ENCODE results near the gene SP110.
"Not testable (repeated sequence)": the region's sequence is repeated elsewhere in the genome, so short reads cannot be mapped to it uniquely, and the experiment has no call there.

SP110 gene

DNA sequence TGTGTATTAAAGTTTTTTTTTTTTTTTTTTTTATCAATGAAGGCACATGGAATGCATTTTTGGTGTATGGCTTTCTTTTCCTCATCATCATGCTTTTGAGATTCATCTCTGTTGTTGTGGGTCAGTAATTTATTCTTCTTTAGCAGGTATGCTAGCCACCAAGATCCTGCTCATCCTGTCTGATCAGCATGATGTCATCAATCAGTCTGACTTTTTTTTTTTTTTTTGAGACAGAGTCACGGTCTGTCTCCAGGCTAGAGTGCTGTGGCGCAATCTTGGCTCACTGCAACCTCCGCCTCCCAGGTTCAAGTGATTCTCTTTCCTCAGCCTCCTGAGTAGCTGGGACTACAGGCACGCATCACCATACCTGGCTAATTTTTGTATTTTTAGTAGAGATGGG lies 3.0 kb upstream of the SP110 start:
- DNase-seq: not testable (repeated sequence)

DNA sequence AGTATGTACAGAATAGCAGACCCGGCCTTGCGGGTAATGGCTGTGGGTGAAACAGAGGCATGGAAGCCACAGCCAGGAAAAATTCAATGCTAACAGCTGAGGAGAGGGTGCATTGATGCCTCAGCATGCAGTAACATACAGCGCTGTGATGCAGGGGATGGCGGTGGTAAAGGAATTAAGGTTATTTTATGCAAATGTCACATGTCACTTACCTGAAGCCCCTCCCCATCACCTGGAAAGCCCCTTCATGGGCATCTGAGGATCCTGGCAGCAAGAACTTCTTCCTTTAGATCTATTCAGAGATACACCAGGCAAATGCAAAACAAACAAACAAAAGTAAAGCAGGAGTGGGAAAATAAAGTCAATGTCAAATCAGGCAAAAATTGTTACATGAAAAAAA lies 1.7 kb upstream of the SP110 start:
- no peak for DNase-seq

DNA sequence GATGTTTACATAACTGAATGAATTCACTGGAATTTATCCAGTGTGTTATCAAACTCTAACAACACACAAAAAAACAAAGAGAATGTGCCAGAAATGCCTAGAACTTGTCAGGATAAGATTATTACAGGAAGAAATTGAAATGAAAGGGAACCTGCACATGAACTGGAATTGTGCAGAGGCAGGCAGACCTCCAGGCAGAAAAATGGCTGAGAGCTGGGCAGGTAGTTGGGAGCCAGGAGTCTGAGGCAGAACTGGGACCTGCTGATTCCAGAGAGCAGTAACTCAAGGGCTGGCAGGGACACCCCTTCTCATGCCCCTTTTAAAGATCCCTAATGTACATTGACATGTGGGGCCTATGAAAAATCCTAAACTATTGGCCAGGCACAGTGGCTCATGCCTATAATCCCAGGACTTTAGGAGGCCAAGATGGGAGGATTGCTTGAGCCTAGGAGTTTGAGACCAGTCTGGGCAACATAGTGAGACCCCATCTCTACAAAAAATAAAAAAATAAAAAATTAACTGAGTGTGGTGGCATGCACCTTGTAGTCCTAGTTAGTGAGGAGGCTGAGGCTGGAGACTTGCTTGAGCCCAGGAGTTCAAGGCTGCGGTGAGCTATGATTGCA lies 674 bp upstream of the SP110 start:
- no peak for DNase-seq

DNA sequence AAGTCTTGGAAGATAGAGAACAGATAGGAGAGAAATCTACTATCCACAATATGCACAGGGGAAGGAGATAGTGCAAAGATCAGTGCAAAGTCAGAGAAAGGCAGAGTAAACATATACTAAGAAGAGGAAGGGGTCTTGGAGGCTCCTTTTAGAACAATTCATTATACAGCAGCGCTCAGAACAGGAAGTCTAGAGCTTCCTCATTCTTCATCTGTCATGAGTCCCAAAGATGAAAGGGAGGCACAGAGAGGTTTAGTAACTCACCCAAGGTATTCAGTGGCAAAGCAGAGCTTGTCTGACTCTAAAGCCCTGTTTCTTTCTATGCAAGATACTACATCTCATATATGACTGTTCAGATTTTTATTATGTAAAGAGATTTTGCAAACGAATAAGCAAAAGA lies 1.4 kb downstream of the SP110 start:
- no peak for DNase-seq

DNA sequence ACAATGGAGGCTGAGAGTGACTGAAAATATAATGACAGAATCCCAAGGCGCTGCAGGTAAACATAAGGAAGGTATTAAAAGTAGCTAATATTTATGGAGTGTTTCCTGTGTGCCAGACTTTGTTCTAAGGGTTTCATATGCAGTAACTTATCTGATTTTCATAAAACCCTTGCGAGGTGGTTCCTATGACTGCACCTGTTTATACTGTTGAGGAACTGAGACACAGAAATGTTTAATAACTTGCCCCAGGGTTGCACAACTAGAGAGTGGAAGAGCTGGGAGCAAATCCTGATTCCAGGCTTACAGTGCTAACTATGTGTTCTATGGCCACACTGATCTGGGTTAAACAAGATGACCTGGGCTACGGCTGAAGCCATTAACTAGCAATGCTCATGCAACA lies 2.4 kb downstream of the SP110 start:
- no peak for DNase-seq

DNA sequence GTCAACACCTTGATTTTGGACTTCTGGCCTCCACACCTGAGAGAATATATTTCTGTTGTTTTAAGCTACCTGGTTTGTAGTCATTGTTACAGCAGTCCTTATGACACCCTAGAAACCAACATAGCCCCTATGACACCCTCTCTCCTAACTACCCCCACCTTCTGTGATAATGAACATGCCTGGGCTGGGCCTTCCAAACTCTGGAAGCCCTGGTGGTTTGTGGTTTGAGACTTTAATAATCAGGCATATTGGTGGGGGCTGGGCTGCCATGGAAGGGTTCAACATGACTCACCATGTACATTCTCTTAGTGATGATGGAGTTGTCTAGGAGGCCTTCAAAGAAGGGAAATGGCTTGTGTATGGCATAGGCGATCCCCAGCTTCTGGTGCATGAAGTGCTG lies 3.3 kb downstream of the SP110 start:
- DNase-seq: no peak

DNA sequence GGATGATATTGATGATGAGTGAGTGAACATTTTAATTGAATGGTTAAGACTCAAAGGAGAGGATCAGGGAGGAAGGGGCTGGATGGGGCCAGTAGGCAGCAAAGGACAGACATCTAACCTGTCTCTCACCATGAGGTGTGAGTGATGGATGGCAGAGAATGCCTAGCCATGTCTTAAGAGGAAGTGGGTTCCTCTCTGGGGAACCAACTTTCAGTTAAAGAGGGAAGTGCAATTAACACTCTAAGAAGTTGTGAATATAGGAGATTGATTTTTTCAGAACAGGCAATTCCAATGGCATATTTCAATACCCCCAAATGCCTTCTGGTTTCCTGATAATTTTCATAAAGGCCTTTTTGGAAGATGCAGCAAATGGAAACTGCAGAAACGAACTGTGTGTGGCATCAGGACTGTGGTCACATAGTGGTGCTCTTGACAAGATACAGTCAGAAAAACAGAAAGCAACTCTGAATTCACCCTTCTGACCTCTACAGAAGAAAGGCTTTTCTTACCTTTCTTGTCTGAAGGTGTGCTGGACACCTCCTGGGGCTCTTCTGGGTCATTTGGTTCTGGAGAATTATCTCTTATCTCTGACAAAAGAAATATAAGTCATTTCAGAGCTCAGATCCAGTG lies 10.2 kb downstream of the SP110 start:
- no peak for DNase-seq

DNA sequence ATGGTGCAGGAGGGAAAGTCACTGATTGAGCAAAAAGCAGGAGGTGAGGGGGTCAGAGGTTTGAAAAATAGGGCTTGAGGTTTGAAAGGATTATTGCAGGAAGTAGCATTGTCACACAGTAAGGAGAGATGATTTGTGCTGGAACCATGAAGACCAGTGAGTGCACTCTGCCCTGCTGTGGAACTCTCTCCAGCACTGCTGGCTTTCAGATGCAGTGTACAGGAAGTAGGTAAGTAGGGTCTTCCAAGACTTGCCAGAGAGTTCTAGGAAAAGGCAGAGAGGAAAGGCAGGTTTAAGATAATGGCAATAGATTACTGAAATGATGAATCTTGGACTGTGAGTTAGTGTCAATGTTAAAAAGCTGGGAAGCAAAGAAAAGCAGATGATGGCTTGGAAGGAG lies 11.2 kb downstream of the SP110 start:
- no peak for DNase-seq

DNA sequence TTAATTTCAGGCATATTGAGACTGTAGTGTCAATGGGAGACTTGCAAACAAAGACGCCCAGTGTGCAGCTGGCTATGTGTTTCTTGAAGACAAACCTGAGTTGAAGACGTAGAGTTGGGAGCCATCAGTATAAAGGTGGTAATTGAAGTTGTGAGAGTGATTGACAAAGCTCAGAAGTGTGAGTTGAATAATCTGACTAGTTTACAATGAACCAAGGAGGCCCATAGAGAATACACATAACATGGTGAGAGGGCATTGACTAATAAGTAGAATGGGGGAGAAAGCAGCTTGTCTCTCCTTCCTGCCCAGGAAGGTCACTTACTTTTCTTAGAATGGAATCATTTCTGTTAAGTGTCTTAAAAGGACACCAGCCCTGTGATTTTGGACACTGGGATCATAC lies 14.1 kb downstream of the SP110 start:
- no peak for DNase-seq

DNA sequence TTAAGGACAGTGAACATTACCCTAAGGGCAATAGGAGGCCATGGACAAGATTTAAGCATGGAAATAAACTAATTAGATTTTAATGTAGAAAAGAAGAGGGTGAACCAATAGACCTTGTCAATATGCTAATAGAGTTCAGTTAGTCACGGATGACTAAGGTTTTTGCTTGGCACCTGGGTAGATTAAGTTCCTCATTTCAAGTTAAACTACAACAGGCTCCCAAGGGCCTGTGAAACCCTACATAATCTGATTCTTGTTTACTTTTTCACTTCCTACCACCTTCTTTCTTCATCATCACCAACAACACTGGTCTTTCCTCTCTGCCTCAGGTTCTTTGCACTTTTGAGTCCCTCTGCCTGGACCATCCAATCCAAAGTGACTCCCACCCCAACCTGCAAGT lies 14.8 kb downstream of the SP110 start:
- no peak for DNase-seq

DNA sequence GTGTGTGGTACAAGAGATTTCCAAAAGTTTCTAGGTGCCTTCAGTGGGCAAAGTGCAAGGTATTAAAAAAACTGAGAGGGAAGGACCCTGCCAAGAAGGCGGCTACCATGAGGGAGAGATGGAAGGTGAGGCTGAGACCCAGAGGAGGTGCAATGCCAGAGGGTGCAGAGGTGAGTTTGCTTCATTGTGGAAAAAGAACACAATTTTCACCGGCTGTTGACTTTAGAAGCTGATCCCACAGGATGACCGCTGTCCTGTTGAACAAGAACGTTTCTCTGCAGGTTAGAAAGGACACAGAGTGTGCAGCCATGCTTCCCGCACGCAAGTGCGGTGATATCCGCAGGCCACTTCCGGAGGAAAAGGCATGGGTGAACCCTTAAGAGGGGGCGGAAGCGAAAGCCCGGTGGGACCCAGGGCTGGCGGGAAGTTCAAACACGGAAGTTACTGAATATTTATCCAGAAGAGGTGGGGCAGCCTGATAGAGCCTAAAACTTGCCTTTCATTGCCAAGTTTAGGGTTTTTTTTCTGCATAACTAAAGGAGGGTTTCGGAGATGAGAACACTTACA lies 16.6 kb downstream of the SP110 start:
- DNase-seq: no peak

DNA sequence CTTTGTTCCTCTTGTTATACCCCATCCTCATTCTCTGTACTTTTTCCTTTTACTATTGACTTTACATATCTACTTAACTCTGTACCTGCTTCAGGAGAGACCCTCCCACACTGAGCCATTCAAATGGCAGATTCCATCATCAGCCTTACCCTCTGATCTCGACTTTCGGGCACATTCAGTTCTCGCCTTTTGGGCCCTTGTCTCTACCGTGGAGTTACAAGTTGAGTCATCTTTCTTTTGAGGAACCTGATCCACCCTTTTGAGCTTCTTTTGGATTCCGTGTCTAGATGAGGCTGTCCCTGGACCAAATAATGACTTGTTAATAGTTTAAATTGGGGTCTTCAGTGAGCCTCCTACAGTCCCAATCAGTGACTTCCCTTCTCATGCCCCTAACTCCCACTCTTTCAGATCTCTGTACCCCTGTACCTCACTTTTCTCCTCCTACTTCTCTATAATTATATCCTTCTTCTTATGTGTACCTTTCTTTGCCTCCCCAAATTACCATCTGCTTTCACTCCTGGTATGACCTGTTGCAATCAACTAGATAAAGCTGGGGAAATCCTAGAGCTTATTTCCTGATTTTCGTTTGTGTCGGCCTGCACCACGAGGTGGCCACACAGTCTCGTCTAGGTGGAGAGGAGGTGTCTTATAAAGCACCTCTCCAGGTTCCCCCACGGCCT lies 17.2 kb downstream of the SP110 start:
- no peak for DNase-seq

DNA sequence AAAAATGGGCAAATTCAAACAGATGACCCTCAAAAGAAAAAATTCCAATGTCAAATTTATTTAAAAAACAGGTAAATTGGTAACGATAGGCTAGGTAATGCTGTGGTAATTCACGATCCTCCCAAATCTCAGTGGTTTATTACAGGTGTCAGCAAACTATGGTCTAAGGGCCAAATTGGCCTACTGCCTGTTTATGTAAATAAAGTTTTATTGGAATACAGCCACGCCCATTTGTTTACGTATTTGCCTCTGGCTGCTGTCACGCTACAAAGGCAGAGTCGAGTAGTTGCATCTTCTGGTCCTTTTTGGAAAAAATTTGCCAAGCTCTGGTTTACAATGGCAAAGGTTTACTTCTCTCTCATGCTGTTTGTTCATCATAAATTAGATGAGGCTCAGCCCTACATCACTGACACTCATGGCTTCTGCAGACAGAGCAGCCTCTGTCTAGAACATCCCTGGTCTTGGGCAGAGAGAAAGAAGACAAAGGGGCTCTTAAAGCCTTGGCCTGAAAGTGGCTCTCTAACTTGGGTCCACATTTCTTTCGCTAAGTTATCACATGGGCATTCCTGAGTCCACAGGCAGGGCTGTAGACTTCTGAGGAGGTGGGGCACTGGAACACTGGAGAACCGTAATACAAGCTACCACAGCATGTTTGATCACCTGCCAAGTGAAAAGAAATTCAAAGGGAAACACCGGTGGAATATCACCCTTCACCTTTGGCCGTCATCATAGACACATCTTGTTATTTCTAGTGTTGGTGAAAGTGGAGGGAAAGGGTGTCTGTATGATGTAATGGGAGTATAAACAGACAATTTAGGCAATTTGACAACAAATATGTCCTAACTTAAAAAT lies 34.8 kb downstream of the SP110 start:
- DNase-seq: no peak

DNA sequence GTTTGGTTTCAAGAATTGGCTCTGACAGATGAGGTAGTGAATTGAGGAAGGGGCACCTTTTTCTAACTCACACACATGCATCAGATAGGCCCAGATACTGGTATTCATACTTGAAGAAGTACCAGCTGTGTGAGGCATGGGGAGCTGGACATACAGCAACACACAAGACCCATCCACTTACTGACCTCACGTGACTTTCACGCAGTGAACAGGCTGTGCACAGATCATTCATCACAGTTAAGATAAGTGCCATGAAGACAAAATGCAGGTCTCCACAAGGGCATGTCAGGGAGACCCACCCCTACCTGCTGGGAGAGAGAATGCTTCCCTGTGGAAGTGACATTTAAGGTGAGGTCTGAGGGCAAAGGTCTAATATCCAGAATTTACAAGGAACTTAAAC lies 38.6 kb downstream of the SP110 start:
- DNase-seq: no peak

DNA sequence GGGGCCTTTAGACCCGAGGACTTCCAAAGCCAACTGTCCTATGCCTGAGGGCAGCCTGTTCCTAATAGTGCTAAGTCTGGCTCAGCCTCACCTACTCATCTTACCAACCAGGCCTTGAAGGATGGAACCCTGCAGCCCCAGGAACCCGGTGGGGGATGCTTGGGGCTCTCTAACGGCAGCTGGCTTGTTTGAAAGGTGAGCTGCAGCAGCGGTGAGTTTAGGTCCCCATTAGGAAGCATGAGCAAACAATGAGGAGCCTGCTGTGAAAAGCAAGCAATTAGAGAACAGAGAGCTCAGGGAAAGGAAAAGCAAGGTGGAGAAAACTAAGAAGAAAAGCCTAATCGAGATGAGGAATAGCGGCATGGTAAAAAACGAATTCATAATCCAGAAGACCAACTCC lies 39.9 kb downstream of the SP110 start:
- DNase-seq: no peak

DNA sequence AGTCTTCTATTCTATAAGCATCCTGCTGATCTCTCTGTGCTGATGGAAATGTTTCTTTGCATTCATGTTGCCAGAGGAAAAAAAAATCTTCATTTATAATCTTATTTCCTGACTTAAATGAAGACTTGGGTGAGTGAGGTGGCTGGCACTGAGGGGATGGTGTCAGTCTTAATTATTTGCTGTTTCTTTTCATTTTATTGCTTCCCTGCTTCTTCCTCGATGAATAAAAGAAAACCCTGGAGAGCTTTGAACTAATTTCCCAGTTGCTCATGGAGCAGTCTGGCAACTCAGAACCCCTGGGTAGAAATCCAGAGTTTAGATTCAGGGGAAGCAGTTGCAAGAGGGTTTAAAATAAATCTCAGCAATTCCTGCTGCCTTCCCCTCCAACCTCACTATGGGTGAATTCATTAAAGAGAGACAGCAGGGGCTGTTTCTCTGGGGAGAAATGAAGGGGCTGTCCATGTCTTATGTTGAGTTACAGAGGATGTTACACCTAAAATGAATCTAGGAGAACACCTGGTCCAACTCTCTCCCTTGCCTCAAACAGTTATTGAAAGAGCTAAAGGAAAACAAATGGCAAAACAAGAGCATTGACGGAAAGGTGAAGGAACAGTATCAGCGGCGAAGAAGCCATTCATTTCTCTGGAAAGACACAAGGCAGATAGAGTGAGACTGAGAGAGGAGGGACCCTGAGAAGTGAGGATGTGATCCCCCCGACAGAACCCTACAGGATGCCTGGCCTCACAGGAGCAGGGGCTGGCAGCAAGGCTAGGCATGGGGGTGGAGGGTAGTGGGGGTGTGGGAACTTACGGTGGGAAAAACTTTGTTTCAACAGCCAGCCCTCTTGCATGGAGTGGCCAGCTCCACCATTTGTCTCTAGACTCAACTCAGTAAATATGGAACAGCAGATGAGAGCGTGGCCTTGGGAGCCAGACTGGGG lies 41.0 kb downstream of the SP110 start:
- DNase-seq: no peak

DNA sequence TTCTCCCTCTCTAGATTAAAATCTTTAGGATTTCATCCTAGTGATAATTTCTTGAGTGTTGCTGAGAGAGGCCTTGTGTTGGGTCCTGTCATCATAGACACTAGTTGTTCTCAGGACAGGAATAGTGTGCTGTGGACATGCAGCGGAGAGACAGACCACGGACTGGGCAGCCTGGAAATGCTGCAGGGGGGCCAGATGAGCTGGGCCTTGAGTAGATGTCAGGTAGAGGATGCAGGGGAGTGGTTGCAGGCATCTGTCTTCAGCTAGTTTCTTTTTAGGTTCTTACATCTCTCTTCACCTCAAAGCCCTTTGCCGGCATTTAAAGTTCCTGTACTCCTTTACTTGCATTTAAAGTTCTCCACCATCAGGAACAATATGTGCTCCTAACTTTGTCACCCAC lies 42.8 kb downstream of the SP110 start:
- no peak for DNase-seq

DNA sequence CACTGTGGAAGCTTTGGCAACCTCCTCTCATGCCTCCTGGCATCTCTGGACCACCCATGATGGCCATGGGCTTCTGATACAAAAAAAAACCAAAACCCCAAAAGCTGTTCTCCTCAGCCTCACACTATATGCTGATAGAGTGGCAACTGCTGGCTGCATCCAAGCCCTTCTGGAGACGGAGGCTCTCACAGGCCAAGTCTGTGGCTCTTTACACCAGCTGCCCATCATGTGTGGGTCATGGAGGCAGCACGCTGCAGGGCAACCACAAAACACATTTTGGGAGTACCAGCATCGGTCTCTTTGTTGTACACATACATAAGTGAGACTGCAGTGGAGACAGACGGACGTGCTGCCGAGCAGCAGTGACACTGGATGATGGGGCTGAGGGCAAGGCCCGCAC lies 45.3 kb downstream of the SP110 start:
- DNase-seq: no peak

DNA sequence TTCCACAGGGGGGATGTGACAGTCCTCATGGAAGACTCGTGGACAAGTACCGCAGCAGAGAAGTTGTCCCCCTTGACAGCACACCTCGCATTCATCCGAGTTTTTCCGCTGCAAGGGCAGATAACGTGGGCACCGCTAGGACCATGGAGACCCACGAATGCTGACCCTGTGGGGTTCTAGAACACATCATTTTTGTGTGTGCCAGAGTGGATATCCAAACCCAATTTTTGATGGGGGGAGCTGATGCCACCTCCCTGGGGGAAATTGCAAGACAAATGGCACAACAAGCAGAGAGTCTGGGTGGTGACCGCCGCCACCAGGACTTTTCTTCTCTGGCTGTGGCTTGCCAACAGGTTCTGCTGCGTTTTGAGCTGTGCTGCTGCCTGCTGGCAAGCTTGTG lies 46.9 kb downstream of the SP110 start:
- no peak for DNase-seq

DNA sequence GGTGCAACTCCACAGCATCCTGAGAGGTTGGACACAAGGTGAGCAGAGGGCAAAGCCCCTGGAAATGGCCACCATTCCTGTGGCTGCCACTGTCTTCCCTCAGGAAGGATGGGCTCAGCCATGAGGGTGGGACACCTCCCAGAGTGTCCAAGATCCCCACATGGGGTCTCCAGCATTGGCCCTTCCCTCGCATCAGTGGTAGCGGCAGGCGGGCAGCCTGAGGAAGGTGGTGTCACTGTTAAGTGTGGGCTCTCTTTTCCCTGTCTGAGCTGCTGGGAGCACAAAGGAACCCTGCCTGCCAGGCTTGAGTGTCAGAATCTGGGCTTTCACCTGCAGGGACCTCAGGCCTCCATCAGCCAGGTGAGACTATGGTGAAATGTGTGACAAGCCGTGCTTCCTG lies 47.6 kb downstream of the SP110 start:
- no peak for DNase-seq

DNA sequence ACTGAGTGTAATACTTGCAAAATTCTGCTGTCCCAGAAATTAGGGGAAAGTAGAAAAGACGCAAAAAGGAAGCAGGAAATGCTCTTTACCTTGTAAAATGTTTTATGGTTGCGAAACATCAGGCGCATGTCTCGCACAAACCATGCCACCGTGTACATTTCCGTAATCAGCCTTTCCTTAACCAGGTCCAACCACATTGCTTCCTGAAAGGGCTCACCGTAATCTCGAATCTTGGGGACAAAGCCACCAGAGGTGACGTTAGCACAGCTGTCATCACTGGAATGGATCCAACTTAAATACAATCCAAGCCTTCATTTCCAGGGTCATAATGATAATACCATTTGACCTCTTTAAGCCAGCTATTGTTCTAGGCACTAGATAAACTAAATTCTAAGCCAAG lies 49.3 kb downstream of the SP110 start:
- DNase-seq: no peak

DNA sequence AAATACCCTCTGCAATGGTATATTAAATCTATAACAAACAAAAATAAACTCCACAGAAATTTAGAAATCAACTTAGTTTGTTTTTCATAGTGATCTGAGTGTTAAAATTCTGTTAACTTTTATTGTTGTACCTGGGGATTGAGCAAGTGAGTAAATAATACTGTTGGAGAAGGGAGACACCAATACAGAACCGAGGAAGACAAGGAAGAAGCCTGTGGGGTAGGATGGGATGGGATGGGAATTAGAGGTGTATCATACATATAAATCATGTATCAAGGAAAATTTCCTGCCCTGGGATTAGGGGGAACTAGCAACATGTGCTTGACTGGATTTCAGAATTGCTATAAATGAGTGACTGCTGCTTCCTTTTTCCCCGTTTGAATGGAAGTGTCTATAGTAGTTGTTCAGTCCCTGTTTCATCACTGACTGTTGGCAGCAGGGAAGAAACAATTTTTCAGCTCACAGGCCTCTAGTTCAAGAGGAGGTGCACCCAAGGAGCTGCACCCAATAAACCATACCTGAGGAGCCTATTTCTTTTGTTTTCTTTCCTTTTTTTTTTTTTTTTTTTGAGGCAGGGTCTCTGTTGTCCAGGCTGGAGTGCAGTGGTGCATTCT lies 53.1 kb downstream of the SP110 start:
- DNase-seq: no peak
